GM21447 (cell line): ENCODE measurements around the gene PHACTR1.
"Not testable (repeated sequence)": the region's sequence is repeated elsewhere in the genome, so short reads cannot be mapped to it uniquely, and the experiment has no call there.

Experiments
- ATAC-seq: cut with Tn5 transposase; IDR thresholded peaks from one replicate; pipeline ENCODE4 v1.9.1; 2021; ENCODE audit not compliant: unreplicated experiment

PHACTR1 gene

GRCh38 chr6:12944528-12944927, 228.0 kb downstream of the PHACTR1 start:
- ATAC-seq: not testable (repeated sequence)

GRCh38 chr6:12947151-12947871, 230.7 kb downstream of the PHACTR1 start:
- no peak for ATAC-seq

- no peak for ATAC-seq
Measured at GRCh38 chr6:12947967-12948366, 231.4 kb downstream of the PHACTR1 start.

- no peak for ATAC-seq
Measured at GRCh38 chr6:12950976-12951375, 234.4 kb downstream of the PHACTR1 start.

- ATAC-seq: no peak
Measured at GRCh38 chr6:12951415-12951814, 234.8 kb downstream of the PHACTR1 start.

GRCh38 chr6:12952318-12952717, 235.8 kb downstream of the PHACTR1 start:
- no peak for ATAC-seq

GRCh38 chr6:12955956-12956355, 239.4 kb downstream of the PHACTR1 start:
- ATAC-seq: no peak

GRCh38 chr6:12956991-12957320, 240.4 kb downstream of the PHACTR1 start:
- no peak for ATAC-seq

- ATAC-seq: no peak
Measured at GRCh38 chr6:12957321-12958051, 240.9 kb downstream of the PHACTR1 start.

GRCh38 chr6:12958052-12958706, 241.6 kb downstream of the PHACTR1 start:
- no peak for ATAC-seq

- no peak for ATAC-seq
Measured at GRCh38 chr6:12961761-12962160, 245.2 kb downstream of the PHACTR1 start.

- ATAC-seq: no peak
Measured at GRCh38 chr6:12962529-12962928, 246.0 kb downstream of the PHACTR1 start.

- ATAC-seq: no peak
Measured at GRCh38 chr6:12962987-12963386, 246.4 kb downstream of the PHACTR1 start.

GRCh38 chr6:12963567-12963966, 247.0 kb downstream of the PHACTR1 start:
- no peak for ATAC-seq

GRCh38 chr6:12967686-12968085, 251.1 kb downstream of the PHACTR1 start:
- no peak for ATAC-seq

GRCh38 chr6:12968290-12968689, 251.7 kb downstream of the PHACTR1 start:
- no peak for ATAC-seq

- ATAC-seq: no peak
Measured at GRCh38 chr6:12968839-12969558, 252.4 kb downstream of the PHACTR1 start.

- ATAC-seq: no peak
Measured at GRCh38 chr6:12969966-12970365, 253.4 kb downstream of the PHACTR1 start.

GRCh38 chr6:12973386-12973785, 256.8 kb downstream of the PHACTR1 start:
- no peak for ATAC-seq

GRCh38 chr6:12974551-12974950, 258.0 kb downstream of the PHACTR1 start:
- ATAC-seq: no peak

GRCh38 chr6:12976366-12976765, 259.8 kb downstream of the PHACTR1 start:
- no peak for ATAC-seq
